ENCODE data around the gene CHD6.

Gene CHD6

DNA sequence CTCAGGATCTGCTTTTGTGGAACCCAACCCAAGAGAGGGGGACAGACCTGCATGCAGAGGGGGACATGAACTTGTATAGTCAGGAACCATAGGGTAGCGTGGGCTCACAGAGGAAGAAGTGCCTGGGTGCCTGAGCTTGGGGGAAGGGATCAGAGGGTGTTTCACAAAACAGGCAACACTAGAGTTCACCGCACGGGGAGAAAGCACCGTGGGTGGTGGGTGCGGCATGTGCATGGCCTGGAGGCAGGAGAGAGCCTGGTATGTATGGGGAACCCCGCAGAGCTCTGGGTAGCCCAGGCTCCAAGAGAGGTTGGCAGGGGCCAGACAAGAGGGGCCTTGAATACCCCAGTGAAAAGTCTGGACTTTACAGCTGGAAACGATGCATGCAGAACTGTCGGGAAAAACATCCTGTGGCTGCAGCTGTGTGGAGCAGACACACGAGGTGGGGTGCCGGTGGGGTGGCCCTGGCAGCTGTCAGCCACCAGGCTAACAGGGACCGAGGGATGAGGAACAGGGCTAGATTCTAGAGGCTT, 244.9 kb downstream of the CHD6 start:
- in situ Hi-C loops (cut with MboI; ENCODE audit: low sequenced_read_pairs), result no loop called here

DNA sequence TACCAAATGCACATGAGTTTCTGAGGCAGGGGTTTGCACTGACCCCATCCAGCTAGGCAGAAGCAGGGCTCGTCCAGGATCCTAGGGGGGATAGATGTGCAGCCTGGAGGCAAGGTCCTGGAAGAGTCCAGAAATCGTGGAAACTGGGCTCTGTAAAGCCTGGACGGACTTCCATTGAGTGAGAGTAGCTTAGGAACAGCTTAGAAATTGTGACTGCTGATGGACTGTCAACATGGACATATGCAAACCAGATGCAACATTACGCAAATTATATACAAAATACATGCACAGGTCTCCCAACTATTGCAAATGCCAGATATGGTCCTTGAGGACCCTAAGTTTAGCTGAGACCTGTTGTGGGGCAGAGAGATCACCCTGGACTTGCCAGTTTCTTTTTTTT, 246.8 kb downstream of the CHD6 start:
- in situ Hi-C loops (cut with MboI; ENCODE audit: low sequenced_read_pairs), result no loop called here

DNA sequence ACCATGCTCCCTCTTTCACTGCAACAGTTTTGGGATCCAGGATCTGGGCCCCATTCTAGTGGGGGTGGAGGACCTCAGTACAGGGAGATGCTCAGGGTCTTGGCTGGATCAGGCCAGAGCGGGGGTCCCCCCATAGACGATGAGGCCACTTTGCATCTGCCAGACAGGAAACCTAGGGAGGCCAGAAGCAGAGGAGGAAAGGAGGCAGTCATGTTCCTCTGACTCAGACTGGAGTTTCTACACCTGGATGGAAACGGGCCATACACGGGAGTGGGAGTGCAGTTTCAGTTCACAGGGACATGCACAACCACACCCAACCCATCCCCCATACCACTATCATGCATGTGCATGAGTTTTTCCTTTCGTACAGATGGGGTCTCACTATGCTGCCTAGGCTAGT, 248.0 kb downstream of the CHD6 start:
- in situ Hi-C loops (cut with MboI; ENCODE audit: low sequenced_read_pairs), result no loop called here

DNA sequence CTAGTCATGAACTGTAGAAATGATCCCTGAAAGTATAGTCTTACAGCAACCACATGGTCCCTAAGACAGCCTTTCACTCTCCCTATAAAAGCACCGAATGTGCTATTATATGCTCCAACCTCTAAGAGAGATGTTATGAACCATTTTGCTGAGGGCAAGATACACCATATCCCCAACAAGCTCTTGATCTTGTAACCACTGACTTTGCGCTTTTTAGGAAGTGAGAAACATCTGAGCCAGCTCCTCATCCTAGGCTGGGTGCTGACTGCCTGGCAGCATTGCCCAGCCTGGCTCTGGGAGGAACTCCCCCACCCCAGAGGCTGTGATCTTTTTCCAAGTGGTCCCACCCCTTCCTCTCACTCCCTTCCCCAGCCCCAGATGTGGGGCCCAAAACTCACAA, 248.5 kb downstream of the CHD6 start:
- in situ Hi-C loops (cut with MboI; ENCODE audit: low sequenced_read_pairs), result no loop called here

DNA sequence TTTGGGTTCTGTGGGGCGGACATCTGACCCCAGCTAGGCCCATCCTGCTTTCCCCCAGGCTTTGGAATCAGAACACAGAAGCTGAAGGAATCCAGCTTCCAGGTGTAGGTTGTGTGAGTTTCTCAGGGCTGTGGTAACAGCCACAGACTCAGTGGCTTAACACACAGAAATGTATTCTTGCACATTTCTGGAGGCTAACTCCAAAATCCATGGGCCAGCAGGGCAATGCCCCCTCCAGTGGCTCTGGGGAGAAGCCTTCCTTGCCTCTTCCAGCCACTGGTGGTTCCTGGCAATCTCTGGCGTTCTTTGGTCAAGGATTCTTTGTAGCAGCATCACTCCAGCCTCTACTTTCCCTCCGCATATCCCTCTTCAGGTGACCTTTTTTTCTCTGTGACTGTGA, 250.2 kb downstream of the CHD6 start:
- in situ Hi-C loops (cut with MboI; ENCODE audit: low sequenced_read_pairs), result no loop called here

DNA sequence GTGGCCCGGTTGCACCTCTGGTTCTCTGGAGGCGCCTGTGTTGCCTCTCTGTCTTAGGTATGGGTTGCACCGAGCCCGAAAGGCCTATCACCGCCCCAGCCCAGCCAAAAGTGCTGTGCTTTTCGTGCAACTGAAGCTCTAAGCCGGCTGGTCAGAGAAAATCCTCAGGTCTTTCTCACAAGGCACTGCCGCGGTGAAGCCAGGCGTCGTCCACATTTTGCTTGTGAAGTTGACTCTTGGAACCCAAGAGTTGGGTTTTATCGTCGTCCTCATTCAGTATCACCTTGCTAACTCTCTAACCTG, 250.8 kb downstream of the CHD6 start:
- in situ Hi-C loops (cut with MboI; ENCODE audit: low sequenced_read_pairs), result no loop called here

DNA sequence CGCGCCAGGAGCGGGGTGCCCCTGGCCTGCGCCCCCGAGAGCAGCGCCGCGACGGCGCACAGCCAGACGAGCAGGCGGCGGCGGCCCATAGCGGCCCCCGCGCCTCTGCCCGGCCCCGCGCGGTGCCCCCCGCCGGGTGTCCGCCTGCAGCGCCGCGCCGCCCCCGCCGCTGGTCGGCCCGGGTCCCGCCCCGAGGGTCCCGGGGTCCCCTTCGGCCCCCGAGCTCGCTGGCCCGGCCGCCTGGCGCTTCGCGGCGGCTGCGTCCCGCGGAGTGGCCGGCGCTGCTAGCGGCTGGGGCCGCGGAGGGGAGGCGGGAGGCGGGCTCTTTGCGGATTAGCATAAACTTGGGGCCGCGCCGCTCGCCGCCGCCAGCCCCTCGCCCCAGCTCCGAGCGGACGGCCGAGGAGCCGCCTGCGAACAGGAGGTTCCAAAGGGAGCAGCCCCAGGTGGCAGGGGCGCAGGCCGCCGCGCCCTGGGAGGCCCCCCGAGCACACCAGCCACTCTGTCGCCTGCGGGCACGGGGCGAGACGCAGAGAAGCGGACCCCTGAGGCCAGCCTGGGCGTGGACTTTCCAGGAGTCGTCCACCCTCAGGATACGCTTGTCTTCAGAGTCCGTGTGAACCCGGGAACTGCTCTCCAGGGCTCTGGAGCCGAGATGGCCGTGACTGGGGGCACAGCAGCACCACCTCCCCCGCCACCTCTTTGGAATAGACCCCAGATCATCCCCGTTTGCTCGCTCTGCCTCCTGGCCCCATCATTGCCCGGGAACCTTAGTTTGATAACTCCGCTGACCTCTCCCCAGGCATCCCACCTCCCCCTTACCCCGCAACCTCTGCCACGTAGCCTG, 251.4 kb downstream of the CHD6 start, which contains the start of gene EMILIN3:
EMILIN3 (minus strand) TSS at position 273 of the 847 bp plus-strand sequence; CDS start at position 89, 184 bp downstream.
- in situ Hi-C loops (cut with MboI; ENCODE audit: low sequenced_read_pairs), result no loop called here

DNA sequence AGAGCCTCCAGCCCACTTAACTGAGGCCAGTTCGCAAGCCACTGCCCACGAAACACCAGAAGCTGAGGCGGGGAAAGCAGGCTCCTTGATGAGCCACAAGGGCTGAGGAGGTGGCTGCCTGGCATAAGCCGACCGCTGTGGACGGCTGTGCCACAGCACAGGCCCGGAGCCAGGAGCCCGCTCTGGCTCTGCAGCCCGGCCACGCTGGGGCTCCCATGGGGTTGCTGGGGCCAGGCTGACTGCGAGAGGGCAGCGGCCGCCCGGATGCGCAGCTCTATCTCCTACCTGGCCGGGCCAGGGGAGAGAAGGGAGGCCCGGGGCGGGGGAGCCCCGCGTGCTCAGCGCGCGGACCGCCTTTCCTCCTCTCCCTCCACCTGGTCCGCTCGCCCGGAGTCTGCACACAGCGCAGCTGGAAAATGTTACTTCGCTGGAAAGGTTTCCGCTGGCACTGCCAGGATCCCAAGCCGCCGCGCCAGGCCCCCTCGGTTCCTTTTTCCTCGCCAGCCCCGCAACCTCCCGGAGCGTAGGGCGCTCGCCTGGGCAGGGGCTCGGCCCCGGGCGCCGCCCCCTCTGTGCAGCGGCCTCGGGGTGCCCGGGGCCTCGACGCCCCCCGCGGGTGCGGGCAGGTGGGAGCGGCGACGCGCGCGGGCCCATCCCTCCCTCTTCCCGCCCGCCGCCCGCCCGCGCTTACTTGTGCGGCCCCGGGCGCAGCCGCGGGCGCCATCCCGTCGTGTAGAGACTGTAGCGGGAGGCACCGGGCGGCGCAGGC, 252.2 kb downstream of the CHD6 start:
- in situ Hi-C loops (cut with MboI; ENCODE audit: low sequenced_read_pairs), result no loop called here

DNA sequence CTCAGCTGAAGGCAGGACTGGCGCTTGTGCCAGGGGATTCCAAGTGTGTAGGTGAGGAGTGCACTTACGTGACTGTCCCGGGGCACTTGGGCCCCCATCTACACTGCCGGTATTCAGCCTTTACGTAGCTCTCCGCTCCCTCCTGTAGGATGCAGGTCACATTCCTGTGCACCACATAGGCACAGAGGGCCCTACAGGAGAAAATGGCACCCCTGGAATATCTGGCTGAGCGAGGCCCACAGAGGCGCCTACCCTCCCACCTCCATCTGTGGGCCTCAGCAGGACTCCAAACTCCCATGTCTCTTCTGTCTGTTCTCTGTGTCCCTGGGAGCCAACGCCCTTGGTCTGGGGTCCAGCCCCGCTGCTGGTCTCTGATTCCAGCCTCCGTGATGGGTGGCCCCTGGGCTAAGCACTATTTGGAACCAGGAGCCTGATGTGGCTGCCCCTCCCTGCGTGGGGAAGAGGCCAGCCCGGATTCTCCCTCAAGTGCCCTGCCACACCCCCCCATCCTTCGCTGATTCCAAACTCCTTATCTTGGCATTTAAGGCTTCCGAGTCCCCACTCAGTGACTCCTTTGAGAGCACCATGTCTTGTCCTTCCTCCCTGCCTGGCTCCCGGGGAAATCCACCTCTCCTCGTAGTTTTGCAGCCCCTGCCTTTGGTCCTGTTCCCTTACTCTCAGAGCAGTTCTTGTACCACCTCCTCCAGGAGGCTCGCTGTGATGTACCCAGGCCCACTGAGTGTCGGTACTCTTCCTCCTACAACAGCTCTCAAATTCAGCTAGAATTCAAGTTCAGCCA, 253.0 kb downstream of the CHD6 start:
- in situ Hi-C loops (cut with MboI; ENCODE audit: low sequenced_read_pairs), result no loop called here

DNA sequence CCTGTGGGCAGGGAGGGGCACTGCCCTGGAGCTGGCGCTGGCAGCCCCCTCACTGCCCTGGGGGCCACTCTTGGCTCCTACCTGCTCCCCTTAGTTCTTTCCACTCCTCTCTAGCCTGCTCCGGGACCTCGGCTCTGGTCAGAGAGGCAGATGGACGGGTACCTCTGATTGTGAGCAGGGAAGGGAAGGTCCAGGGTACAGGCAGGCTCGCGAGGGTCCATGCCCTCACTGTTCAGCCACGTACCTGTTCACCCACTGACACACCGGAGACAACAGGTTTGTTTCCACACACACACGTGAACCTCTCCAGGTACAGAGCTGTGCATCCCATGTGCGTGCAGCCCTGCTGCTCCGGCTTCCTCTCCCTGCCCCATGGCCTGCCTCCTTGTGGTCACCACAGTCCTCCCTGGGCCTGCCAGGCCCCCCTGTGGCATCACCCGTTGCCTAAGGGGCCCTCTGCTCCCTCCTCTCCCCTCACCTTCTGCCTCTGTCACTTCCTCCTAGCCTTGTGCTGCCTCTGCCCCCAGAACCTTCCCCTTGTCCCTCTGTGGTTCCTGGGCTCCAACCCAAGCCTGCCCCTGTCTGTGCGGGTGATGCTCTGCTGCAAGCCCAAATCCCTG, 253.8 kb downstream of the CHD6 start:
- in situ Hi-C loops (cut with MboI; ENCODE audit: low sequenced_read_pairs), result no loop called here

DNA sequence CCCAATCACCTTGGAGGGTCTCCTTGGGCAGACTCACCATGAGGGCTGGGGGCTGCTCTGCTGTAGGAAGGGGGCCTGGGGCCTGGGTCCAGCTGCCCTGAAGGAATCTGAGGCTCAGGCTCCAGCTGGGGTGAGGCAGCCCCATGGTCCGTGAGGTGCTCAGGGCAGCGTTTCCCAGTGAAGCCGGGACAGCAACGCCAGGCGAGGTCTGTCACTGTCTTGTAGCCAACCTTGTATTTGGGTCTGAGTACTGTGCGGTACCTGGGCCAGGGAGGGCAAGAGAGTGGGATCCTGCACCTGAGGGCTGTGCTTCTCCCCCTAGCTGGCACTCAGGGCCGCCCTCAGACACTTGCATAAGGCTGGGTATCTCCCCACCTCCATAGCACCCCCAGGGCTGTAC, 254.6 kb downstream of the CHD6 start:
- in situ Hi-C loops (cut with MboI; ENCODE audit: low sequenced_read_pairs), result no loop called here

DNA sequence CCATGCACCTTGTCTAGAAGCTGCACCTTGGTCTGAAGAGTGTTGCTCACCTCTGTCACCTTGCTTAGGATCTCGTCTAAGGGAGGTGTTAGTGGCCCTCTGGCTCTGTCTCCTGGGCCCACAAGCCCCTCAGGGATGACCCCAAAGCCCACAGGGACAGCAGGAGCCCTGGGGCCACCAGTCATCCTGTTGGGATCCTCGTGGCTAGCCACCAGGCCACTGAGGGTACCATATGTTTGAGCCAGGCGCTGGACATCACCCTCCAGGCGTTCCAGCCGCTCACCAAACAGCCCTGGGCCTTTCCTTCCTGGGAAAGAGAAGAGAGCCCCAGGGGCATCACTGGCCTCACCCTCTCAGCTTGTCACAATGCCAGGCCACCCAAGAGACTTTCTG, 255.4 kb downstream of the CHD6 start:
- in situ Hi-C loops (cut with MboI; ENCODE audit: low sequenced_read_pairs), result no loop called here

DNA sequence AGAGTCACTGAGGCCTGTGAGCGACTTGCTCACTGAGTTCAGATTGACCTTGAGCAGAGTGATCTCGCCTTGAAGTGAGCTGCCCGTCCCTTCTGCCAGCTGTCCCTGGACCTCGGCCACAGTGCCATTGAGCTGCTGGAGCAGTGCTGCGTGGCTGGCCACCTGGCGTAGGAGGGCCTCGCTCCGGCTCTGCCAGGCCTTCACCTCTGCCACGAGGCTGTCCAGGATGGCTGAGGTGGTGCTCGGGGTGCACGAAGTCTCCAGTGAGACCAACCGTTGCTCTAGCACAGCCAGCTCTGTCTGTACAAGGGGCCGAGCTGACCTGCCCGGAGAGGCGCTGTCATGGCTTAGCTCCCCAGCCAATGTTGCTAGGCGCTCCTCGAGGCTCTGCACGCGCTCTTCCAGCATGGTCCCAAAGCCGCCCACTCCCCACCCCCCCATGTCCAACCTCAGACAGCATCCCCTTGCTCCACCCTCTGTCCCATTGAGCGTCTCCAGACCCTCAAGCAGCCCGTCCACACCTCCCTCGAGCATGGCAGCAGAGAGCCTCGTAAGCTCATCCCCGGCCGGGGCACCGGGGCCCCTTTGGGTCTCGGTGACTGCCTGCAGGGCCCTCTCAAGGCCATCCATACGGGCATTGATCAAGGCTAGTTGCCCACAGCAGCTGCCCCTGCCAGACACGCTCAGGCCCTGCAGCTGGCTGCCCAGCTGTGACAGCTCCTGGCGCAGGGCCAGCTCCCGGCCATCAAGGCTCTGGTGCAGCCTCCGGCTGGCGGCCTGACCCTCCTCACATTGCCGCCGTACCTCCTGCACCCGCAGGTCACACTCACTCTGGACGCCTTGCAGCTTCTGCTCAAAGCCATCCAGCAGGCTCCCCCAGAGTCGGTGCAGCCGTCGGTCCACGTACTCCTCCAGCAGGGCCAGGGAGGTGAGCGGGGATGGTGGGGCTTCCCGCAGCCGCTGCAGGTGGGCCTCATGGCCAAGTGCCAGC, 256.1 kb downstream of the CHD6 start:
- in situ Hi-C loops (cut with MboI; ENCODE audit: low sequenced_read_pairs), result no loop called here

DNA sequence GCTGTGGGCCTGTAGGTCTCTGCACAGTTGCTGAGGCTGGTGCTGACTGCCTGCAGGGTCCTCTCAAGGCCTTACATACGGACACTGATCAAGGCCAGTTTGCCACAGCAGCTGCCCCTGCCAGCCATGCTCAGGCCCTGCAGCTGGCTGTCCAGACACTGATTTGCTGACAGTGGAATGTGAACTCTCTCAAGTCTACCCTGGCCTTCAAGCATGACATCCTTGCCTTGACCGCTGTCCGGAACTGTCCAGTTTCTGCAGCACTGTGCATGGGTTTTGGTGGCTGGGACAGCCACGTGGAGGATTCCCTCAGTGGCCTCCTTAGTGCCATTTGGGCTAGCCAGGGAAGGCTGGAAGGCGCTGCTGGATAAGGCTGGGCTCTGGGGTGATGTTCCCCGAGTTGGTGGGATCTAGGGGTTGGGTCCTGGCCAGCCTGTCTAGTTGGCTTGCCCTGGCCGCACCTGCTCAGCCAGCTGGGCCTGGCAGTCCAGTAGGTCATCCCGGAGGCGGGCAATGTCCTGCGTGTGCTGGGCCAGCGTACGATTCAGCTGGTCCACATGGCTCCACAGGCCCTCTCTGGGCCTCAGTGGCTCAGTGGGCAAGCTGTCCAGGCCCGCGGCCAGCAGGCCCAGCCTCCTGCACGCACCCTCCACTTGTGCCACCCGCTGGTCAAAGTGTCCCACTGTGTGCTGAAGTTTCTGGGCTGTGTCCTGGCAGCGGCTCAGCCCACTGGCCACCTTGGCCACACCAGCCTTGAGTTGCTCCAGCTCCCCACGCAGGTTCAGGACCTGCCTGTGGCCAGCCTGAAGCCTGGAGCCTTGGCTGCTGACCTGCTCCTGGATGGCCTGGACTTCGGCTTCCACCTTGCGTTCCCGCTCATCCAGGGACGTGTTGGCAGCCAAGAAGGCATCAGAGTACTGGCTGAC, 257.1 kb downstream of the CHD6 start:
- in situ Hi-C loops (cut with MboI; ENCODE audit: low sequenced_read_pairs), result no loop called here

DNA sequence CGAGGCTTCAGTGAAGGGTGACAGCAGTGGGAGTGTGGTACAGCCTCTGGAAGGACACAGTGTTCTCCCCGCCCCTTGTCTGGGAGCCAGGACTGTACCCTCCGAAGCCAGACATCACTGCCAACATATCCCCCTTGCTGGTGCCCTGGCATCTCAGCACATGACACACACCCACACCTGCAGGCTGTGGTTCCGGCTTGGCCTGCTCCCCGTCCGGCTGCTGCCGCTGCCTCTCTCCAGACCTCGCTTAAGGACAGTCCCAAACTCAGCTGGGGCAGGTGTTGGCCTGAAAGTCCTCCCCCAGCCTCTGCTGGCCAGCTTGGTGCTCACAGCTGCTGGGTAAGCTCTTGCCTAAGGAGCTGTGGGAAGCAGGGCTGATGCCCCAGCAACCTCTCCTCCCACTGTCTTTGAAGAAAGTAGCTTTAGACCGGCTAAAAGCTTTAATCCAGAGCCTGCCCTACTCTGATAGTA, 258.6 kb downstream of the CHD6 start:
- in situ Hi-C loops (cut with MboI; ENCODE audit: low sequenced_read_pairs), result no loop called here

DNA sequence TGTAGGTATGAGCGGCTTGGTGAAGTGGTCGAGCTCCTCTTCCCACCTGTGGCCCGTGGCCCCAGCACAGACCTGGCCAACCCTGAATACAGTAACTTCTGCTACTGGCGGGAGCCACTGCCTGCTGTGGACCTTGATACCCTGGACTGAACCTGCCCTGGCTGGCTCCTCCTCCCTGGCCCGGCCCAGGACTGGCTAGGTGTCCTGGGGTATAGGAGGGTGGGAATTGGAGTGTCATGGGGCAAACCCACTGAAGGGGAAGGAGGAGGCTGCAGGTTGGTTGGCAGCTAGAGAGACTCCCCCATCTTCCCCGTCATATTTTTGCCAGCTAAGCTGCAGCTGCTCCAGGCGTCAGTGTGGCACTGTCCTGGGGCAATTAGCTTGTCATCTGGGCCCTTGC, 259.5 kb downstream of the CHD6 start:
- in situ Hi-C loops (cut with MboI; ENCODE audit: low sequenced_read_pairs), result no loop called here

DNA sequence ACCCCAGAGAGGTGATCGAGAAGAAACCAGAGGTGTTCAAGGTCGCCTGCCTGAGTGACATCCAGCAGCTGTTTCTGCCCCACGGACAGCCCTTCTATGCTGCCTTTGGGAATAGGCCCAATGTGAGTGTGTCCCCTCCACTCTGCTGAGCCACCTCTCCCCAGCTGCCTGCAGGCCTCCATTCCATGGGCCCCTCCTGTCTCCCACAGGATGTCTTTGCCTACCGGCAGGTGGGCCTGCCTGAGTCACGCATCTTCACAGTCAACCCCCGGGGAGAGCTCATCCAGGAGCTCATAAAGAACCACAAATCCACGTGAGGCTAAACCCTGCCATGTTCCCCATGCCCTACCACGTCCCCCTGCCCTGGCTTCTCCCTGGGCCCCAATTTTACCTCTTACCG, 259.9 kb downstream of the CHD6 start:
- in situ Hi-C loops (cut with MboI; ENCODE audit: low sequenced_read_pairs), result no loop called here

DNA sequence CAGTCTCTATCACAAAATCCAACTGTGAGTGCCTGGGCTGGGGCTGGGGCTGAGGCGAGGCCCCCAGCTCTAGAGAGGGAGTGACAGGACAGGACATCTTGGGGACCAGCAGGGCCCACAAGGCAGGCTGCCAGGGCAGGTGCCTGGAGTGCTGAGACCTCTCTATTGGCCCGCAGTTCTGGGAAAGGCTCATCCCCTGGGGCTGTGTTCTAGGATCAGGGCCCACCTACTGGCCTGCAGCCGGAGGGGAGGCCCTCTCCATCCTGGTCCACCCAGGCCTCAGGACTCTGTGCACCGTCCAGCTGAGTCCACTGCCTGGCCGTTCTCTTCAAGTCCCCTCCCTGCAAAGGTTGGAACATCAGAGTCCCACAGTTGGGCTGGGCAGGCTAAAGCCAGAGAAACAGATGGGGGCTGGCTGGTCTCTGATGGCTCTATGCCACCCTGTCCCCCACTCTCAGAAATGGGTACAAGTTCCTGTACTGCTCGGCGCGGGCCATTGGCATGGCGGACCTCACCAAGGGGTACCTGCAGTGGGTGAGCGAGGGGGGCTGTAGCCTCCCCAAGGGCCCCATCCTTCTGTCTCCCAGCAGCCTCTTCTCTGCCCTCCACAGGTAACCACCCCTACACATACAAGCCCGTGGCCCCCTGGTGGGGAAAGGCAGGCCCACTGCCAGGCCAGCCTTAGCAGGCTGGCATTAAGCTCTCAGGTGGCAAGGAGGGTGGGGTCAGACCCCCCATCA, 260.6 kb downstream of the CHD6 start:
- in situ Hi-C loops (cut with MboI; ENCODE audit: low sequenced_read_pairs), result no loop called here

All from HL-60/S4 (cell line).